Measurements from ENCODE around the gene C11orf98.

The C11orf98 gene

DNA sequence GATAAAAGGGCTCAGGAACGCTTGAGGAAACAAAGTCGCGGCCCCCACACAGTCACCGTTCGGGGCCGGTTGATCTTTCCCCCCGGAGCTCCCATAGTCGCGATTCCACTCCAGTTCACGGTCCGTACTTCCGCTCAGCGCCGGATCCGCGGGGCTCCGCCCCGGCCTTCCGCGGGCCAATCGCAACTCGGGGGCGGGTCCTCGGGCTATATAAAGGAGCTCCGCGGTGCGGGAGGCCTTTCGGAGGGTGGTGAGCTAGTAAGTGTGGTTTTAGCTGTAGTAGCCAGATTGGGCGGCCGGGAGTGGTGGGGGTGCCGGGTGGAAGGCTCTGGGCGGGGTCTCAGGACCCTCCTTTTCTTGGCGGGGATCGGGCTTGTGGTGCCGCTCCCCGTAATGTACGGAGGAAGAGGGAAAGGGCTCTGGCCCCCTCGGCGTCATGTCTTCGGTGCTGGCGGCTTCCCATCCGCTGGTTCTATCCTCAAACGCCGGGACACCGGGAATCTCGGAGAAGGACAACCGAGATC is at the start of gene C11orf98, which contains the start of gene CSKMT:
C11orf98 (minus strand) TSS at position 136 of the 524 bp plus-strand sequence; CDS start at position 95, 41 bp downstream.
CSKMT (plus strand) TSS at position 238 of the 524 bp plus-strand sequence. CDS start 568 bp downstream, outside the sequence.
- peak; percentile 94 for DNase-seq (ENCODE audit: extremely low spot score)
- ChIA-PET POLR2A (interaction anchor here (0.7 to 3.7 kb wide), 30 partner anchors 10 to 217 kb away, joined by 3 to 90 read pairs (median 5); partner anchors contain the start of genes B3GAT3, EEF1G, EML3 and GANAB), CTCF (no interaction called here)
- TF ChIP-seq LEF1 (IDR thresholded peaks at IDR 0.05; ENCODE audit: borderline replicate concordance) (no peak), ELF4 (IDR thresholded peaks at IDR 0.05) (peak; percentile 93)

DNA sequence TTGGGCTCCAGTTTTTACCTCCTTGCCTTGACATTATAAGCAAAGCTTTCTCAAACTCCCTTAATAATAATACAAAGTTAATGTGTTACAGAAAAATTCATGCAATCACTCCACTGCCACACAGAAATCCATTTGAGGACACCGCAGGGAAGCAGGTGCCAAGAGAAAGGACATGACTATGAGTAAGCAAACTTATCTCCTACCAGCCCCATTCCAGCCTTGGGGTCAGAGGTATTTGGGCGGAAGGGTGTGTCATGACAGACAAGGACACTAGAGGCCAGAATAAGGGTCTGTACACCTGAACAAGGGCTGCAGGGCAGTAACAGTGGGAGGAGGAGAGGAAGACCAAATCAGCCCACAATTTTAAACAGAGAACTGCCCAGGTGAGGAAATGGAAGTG is 48.3 kb upstream of the C11orf98 start:
- DNase-seq (ENCODE audit: extremely low spot score) = no peak
- POLR2A ChIA-PET = interaction anchor here (1.8 kb wide), 1 partner anchor 14 kb away, joined by 6 read pairs; the partner anchor contains the start of gene HNRNPUL2
- TF ChIP-seq ZNF384 (IDR thresholded peaks at IDR 0.05) = no peak
- no peak for TF ChIP-seq FOXK2 (IDR thresholded peaks at IDR 0.05)
- TF ChIP-seq SP1 (IDR thresholded peaks at IDR 0.05) = no peak
- no peak for TF ChIP-seq BHLHE40 (IDR thresholded peaks at IDR 0.05; ENCODE audit: borderline replicate concordance)
- no peak for TF ChIP-seq NFRKB (IDR thresholded peaks at IDR 0.05)
- no peak for TF ChIP-seq HDGF (IDR thresholded peaks at IDR 0.05; ENCODE audit: borderline replicate concordance)
- no peak for TF ChIP-seq LEF1 (IDR thresholded peaks at IDR 0.05; ENCODE audit: borderline replicate concordance)
- CTCF ChIA-PET = no interaction called here

GRCh38 chr11:62712861-62713260 is 47.9 kb upstream of the C11orf98 start:
- DNase-seq (ENCODE audit: extremely low spot score) = no peak
- ChIA-PET POLR2A (interaction anchor here (1.0 to 1.8 kb wide), 2 partner anchors 13 to 14 kb away, joined by 5 to 6 read pairs; partner anchors contain the start of gene HNRNPUL2), CTCF (no interaction called here)
- TF ChIP-seq FOXA1 (IDR thresholded peaks at IDR 0.05) (no peak), SUZ12 (IDR thresholded peaks at IDR 0.05) (no peak), ZNF384 (IDR thresholded peaks at IDR 0.05) (no peak), BHLHE40 (IDR thresholded peaks at IDR 0.05; ENCODE audit: borderline replicate concordance) (no peak), FOXM1 (IDR thresholded peaks at IDR 0.05; ENCODE audit: borderline replicate concordance) (no peak), CTBP1 (IDR thresholded peaks at IDR 0.05; ENCODE audit: borderline replicate concordance) (no peak), L3MBTL2 (conservative IDR thresholded peaks at IDR 0.05) (no peak)
- TF ChIP-seq, protein P1, sequence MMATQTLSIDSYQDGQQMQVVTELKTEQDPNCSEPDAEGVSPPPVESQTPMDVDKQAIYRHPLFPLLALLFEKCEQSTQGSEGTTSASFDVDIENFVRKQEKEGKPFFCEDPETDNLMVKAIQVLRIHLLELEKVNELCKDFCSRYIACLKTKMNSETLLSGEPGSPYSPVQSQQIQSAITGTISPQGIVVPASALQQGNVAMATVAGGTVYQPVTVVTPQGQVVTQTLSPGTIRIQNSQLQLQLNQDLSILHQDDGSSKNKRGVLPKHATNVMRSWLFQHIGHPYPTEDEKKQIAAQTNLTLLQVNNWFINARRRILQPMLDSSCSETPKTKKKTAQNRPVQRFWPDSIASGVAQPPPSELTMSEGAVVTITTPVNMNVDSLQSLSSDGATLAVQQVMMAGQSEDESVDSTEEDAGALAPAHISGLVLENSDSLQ (IDR thresholded peaks at IDR 0.05) = no peak

DNA sequence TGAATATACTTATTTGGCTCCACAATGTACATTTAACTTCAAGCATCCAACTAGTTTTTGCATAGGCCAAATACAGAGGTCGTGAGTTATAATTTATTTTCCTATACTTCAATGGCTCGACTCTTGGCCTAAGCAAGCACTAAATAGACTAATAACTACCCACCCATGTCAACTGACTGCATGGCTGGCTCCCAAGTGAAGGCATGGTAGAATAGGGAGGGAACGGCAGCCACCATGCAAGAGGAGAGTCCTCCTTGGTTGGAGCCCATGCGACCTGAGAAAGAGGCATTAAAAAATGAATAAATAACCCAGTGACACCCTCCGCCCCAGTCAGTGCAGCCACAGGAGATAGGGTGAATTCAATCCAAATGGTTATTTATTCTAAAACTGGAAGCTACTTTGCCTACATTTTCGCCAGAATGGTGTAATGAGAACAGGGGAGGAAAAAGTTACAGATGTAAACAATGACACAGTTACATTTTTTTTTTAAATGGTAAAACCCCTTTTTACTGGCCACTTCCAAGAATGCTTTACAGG is 47.3 kb upstream of the C11orf98 start:
- TF ChIP-seq FOXM1 (IDR thresholded peaks at IDR 0.05; ENCODE audit: borderline replicate concordance) (no peak), CTBP1 (IDR thresholded peaks at IDR 0.05; ENCODE audit: borderline replicate concordance) (no peak), LEF1 (IDR thresholded peaks at IDR 0.05; ENCODE audit: borderline replicate concordance) (no peak), TARDBP (IDR thresholded peaks at IDR 0.05) (no peak), BHLHE40 (IDR thresholded peaks at IDR 0.05; ENCODE audit: borderline replicate concordance) (no peak), FOXA1 (IDR thresholded peaks at IDR 0.05) (no peak), SUZ12 (IDR thresholded peaks at IDR 0.05) (no peak), ARNT (IDR thresholded peaks at IDR 0.05) (no peak), L3MBTL2 (conservative IDR thresholded peaks at IDR 0.05) (no peak), NFRKB (IDR thresholded peaks at IDR 0.05) (no peak), SP1 (IDR thresholded peaks at IDR 0.05) (no peak), HDGF (IDR thresholded peaks at IDR 0.05; ENCODE audit: borderline replicate concordance) (no peak)
- TF ChIP-seq, protein P1 (IDR thresholded peaks at IDR 0.05) = no peak
- CTCF ChIA-PET = no interaction called here
- no peak for DNase-seq (ENCODE audit: extremely low spot score)
- POLR2A ChIA-PET = interaction anchor here (1.0 to 1.8 kb wide), 2 partner anchors 13 to 15 kb away, joined by 5 to 6 read pairs; partner anchors contain the start of gene HNRNPUL2

GRCh38 chr11:62710001-62710345 is 45.0 kb upstream of the C11orf98 start:
- TF ChIP-seq FOXA1 (IDR thresholded peaks at IDR 0.05) = no peak
- no peak for TF ChIP-seq HDGF (IDR thresholded peaks at IDR 0.05; ENCODE audit: borderline replicate concordance)
- DNase-seq (ENCODE audit: extremely low spot score) = no peak
- ChIA-PET CTCF (no interaction called here), POLR2A (interaction anchor here (0.6 to 6.6 kb wide), 6 partner anchors 16 to 131 kb away, joined by 3 to 65 read pairs (median 4); partner anchors contain the start of genes B3GAT3, HNRNPUL2, TTC9C and UQCC3)

DNA sequence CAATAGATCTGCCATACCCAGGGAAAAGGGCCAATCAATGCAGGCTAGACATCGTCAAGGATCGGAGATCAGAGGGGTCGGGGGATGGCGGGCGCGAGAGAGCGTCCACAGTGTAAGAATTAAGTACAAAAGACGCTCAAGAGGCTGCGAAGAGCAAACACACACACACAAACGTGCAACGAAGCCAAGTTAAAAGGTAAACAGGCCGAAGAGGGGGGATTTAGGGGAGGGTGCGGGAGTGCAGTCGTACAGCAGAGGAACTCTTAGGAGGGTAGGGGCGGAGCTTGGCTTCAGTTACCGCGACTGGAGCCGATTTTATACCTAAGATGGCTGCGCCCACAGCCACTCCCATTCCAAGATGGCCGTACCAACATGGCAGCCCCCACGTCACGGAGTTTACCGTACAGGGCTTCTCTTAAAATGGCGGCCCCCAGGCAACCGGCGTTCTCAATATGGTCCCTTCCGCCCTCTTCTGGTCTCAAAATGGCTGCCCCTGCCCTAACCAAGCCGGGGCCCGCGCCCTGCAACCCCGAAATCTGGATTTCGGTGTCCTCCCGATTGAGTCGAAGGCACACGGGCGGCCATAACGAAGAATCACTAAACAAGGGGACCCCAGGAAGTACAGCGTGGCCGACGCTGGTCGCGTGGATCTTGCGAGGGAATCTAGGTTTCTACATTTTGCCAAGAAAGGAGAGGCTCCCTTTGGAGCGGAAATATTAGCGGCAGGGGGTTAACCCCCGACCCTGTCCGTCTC is 44.4 kb upstream of the C11orf98 start:
- POLR2A ChIA-PET = interaction anchor here (0.6 to 6.6 kb wide), 8 partner anchors 16 to 136 kb away, joined by 3 to 65 read pairs (median 4); partner anchors contain the start of genes B3GAT3, EEF1G, HNRNPUL2 and TTC9C
- CTCF ChIA-PET = no interaction called here
- DNase-seq (ENCODE audit: extremely low spot score) = peak; percentile 59

More for the DNA sequence above, 44.4 kb upstream of the C11orf98 start:
- TF ChIP-seq BHLHE40 (IDR thresholded peaks at IDR 0.05; ENCODE audit: borderline replicate concordance) (no peak), NFRKB (IDR thresholded peaks at IDR 0.05) (no peak), SUZ12 (IDR thresholded peaks at IDR 0.05) (no peak), ELF4 (IDR thresholded peaks at IDR 0.05) (no peak), FOXK2 (IDR thresholded peaks at IDR 0.05) (no peak), SP1 (IDR thresholded peaks at IDR 0.05) (no peak), TARDBP (IDR thresholded peaks at IDR 0.05) (no peak), ARNT (IDR thresholded peaks at IDR 0.05) (no peak), FOXA1 (IDR thresholded peaks at IDR 0.05) (no peak), L3MBTL2 (conservative IDR thresholded peaks at IDR 0.05) (no peak), CTBP1 (IDR thresholded peaks at IDR 0.05; ENCODE audit: borderline replicate concordance) (no peak), FOXM1 (IDR thresholded peaks at IDR 0.05; ENCODE audit: borderline replicate concordance) (no peak), LEF1 (IDR thresholded peaks at IDR 0.05; ENCODE audit: borderline replicate concordance) (no peak), ZNF384 (IDR thresholded peaks at IDR 0.05) (no peak), HDGF (IDR thresholded peaks at IDR 0.05; ENCODE audit: borderline replicate concordance) (no peak)
